AG09309 (cell line): ENCODE results near the gene MDGA2.

Source experiments
- DNase-seq: peaks from one replicate; pipeline ENCODE4 v3.0.0-alpha.2; 2010; ENCODE audit warnings: low read depth
- H3K4me3 ChIP-seq: 2 replicates; pipeline ENCODE4 v1.5.1; 2011; ENCODE audit warnings: mild to moderate bottlenecking, low read depth, low read length, moderate library complexity; ENCODE audit not compliant: control insufficient read depth
- TF ChIP-seq, protein P1 (sequence below): IDR thresholded peaks from 2 replicates; pipeline ENCODE4 v1.5.1; 2011; ENCODE audit warnings: mild to moderate bottlenecking, low read depth, low read length, inconsistent platforms; ENCODE audit not compliant: insufficient read depth, control insufficient read depth; ENCODE audit errors: missing control alignments

MDGA2 gene

GRCh38 chr14:47483449-47483848, 192.0 kb downstream of the MDGA2 start:
- H3K4me3 ChIP-seq: no peak overlapping the region
- TF ChIP-seq, protein P1, sequence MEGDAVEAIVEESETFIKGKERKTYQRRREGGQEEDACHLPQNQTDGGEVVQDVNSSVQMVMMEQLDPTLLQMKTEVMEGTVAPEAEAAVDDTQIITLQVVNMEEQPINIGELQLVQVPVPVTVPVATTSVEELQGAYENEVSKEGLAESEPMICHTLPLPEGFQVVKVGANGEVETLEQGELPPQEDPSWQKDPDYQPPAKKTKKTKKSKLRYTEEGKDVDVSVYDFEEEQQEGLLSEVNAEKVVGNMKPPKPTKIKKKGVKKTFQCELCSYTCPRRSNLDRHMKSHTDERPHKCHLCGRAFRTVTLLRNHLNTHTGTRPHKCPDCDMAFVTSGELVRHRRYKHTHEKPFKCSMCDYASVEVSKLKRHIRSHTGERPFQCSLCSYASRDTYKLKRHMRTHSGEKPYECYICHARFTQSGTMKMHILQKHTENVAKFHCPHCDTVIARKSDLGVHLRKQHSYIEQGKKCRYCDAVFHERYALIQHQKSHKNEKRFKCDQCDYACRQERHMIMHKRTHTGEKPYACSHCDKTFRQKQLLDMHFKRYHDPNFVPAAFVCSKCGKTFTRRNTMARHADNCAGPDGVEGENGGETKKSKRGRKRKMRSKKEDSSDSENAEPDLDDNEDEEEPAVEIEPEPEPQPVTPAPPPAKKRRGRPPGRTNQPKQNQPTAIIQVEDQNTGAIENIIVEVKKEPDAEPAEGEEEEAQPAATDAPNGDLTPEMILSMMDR: no peak
- no peak for DNase-seq

GRCh38 chr14:47471075-47471474, 204.3 kb downstream of the MDGA2 start:
- no peak overlapping the region for H3K4me3 ChIP-seq
- DNase-seq: no peak
- TF ChIP-seq, protein P1: no peak

DNA sequence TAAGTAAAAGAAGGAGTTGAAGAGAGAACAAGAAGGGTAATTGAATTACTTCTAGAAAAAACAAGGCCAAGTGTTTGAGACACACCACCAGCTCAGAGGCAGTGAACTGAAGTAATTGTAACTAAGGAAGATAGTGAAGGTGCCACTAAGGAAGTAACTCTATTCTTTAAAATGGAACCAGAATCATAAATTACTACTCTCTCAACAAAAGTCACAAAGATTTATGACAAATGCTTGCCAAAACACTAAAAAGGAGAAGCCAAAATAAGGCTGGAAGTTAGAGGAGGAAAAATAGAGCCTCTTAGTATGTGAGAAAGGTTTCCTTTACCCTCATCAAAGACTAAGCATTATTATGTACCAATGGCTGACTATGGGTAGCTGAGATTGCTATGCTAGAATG, 208.5 kb downstream of the MDGA2 start:
- no peak overlapping the region for H3K4me3 ChIP-seq
- TF ChIP-seq, protein P1: no peak
- no peak for DNase-seq

GRCh38 chr14:47454025-47454424, 221.4 kb downstream of the MDGA2 start:
- no peak for DNase-seq
- TF ChIP-seq, protein P1: no peak
- no peak overlapping the region for H3K4me3 ChIP-seq

DNA sequence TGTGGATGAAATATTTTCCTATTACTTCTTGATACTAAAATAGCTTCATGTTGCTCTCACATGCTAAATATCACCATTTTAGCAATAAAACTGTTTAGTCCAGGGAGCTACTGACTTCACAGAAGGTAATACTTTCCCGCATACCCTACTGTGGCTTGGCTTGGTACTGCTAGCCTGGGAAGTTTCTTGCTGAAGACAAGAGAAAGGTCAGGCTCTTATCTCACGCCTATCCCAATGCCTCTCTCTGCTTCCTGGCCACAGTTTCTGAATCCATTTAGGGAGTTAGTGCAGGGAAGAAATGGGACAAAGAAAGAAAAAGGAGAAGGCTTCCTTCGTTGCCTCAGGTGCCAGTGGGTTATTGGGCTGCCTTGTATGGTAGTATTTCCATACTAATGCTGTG, 228.3 kb downstream of the MDGA2 start:
- H3K4me3 ChIP-seq: no peak overlapping the region
- no peak for DNase-seq
- TF ChIP-seq, protein P1: no peak

DNA sequence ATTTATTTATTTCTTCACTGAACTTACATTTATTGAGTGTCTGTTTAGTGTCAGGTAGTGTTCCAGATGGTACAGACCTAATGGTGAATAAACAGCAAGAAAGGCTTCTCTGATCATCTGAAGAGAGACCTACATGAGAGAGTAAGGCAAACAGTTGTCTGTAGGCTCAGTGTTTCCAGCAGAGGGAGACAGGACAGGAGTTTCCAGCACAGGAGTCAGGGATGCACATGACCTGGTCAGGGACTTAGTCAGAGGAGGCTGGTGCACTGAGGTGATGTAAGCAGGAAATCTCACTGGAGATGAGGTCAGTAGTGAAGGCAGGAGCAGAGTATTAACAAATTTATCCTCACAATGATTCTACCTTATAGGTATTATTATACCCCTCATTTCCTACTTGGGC, 233.2 kb downstream of the MDGA2 start:
- DNase-seq: no peak
- H3K4me3 ChIP-seq: no peak overlapping the region
- TF ChIP-seq, protein P1: no peak

- TF ChIP-seq, protein P1: no peak
- no peak for DNase-seq
- H3K4me3 ChIP-seq: no peak overlapping the region
Measured at GRCh38 chr14:47439953-47440352, 235.5 kb downstream of the MDGA2 start.
